ENCODE data around the gene TUBB6.

- TF ChIP-seq, protein P1, sequence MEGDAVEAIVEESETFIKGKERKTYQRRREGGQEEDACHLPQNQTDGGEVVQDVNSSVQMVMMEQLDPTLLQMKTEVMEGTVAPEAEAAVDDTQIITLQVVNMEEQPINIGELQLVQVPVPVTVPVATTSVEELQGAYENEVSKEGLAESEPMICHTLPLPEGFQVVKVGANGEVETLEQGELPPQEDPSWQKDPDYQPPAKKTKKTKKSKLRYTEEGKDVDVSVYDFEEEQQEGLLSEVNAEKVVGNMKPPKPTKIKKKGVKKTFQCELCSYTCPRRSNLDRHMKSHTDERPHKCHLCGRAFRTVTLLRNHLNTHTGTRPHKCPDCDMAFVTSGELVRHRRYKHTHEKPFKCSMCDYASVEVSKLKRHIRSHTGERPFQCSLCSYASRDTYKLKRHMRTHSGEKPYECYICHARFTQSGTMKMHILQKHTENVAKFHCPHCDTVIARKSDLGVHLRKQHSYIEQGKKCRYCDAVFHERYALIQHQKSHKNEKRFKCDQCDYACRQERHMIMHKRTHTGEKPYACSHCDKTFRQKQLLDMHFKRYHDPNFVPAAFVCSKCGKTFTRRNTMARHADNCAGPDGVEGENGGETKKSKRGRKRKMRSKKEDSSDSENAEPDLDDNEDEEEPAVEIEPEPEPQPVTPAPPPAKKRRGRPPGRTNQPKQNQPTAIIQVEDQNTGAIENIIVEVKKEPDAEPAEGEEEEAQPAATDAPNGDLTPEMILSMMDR (IDR thresholded peaks at IDR 0.05), result no peak
- TF ChIP-seq EZH2 (IDR thresholded peaks at IDR 0.05; ENCODE audit: borderline replicate concordance, insufficient read depth, low read depth, low read length, poor library complexity, severe bottlenecking), result no peak
These were observed 21.2 kb downstream of the TUBB6 start for GRCh38 chr18:12329125-12329698.
